ENCODE measurements around the gene LEMD3. TPM values are rescaled to one million over a fixed set of nuclear protein-coding genes. Genes with fewer than 3 reads are reported as not detected.

LEMD3 gene
- total RNA-seq, 2 donors from 2014 or later, result 52.2 to 62.1 TPM

GRCh38 chr12:65182012-65182739 lies 12.8 kb downstream of the LEMD3 start:
- Mint-ChIP-seq H3K27ac (no peak overlapping the region), H3K4me3 (no peak overlapping the region), H3K4me1 (peaks cover 43% of the 10 kb centered on the region), H3K36me3 (ENCODE audit: low read depth) (no peaks in the 10 kb centered on the region), H3K27me3 (no peaks in the 10 kb centered on the region)
- DNase-seq, result no peak
- H3K9me3 ChIP-seq (ENCODE audit: control insufficient read depth, low read length, poor library complexity, severe bottlenecking), result no peaks in the 10 kb centered on the region
- no peak for ATAC-seq

- no peaks in the 10 kb centered on the region for H3K27me3 Mint-ChIP-seq
- no peak for ATAC-seq
- H3K36me3 Mint-ChIP-seq (ENCODE audit: low read depth), result no peaks in the 10 kb centered on the region
- peaks cover 45% of the 10 kb centered on the region for H3K4me1 Mint-ChIP-seq
- no peak for DNase-seq
- no peak overlapping the region for H3K4me3 Mint-ChIP-seq
- peak overlapping the region; percentile 67 for H3K27ac Mint-ChIP-seq
- no peaks in the 10 kb centered on the region for H3K9me3 ChIP-seq (ENCODE audit: control insufficient read depth, low read length, poor library complexity, severe bottlenecking)
Measured at GRCh38 chr12:65184176-65184857, 14.9 kb downstream of the LEMD3 start.

- Mint-ChIP-seq H3K36me3 (ENCODE audit: low read depth) (no peaks in the 10 kb centered on the region), H3K4me1 (peaks cover 45% of the 10 kb centered on the region), H3K27ac (peak overlapping the region; percentile 67), H3K4me3 (no peak overlapping the region), H3K27me3 (no peaks in the 10 kb centered on the region)
- ATAC-seq (no peak), DNase-seq (no peak)
- H3K9me3 ChIP-seq (ENCODE audit: control insufficient read depth, low read length, poor library complexity, severe bottlenecking), result no peaks in the 10 kb centered on the region
Measured at GRCh38 chr12:65184858-65185229, 15.5 kb downstream of the LEMD3 start.

GRCh38 chr12:65187665-65188064 lies 18.3 kb downstream of the LEMD3 start:
- Mint-ChIP-seq H3K27ac (no peak overlapping the region), H3K4me1 (peaks cover 36% of the 10 kb centered on the region), H3K36me3 (ENCODE audit: low read depth) (no peaks in the 10 kb centered on the region), H3K27me3 (no peaks in the 10 kb centered on the region), H3K4me3 (no peak overlapping the region)
- no peaks in the 10 kb centered on the region for H3K9me3 ChIP-seq (ENCODE audit: control insufficient read depth, low read length, poor library complexity, severe bottlenecking)
- ATAC-seq, result no peak
- DNase-seq, result no peak

GRCh38 chr12:65188179-65188701 lies 18.9 kb downstream of the LEMD3 start:
- no peak overlapping the region for H3K4me3 Mint-ChIP-seq
- no peak overlapping the region for H3K27ac Mint-ChIP-seq
- peaks cover 35% of the 10 kb centered on the region for H3K4me1 Mint-ChIP-seq

GRCh38 chr12:65189028-65189718 lies 19.8 kb downstream of the LEMD3 start:
- DNase-seq, result no peak
- Mint-ChIP-seq H3K4me1 (peaks cover 29% of the 10 kb centered on the region), H3K36me3 (ENCODE audit: low read depth) (no peaks in the 10 kb centered on the region), H3K27ac (no peak overlapping the region), H3K4me3 (no peak overlapping the region), H3K27me3 (no peaks in the 10 kb centered on the region)
- no peak for ATAC-seq
- H3K9me3 ChIP-seq (ENCODE audit: control insufficient read depth, low read length, poor library complexity, severe bottlenecking), result no peaks in the 10 kb centered on the region

More at GRCh38 chr12:65188179-65188701, 18.9 kb downstream of the LEMD3 start:
- ATAC-seq, result no peak
- no peak for DNase-seq
- H3K9me3 ChIP-seq (ENCODE audit: control insufficient read depth, low read length, poor library complexity, severe bottlenecking), result no peaks in the 10 kb centered on the region
- H3K27me3 Mint-ChIP-seq, result no peaks in the 10 kb centered on the region
- no peaks in the 10 kb centered on the region for H3K36me3 Mint-ChIP-seq (ENCODE audit: low read depth)

GRCh38 chr12:65192963-65193516 lies 23.7 kb downstream of the LEMD3 start:
- H3K4me3 Mint-ChIP-seq, result no peak overlapping the region
- DNase-seq, result no peak
- no peaks in the 10 kb centered on the region for H3K27me3 Mint-ChIP-seq
- peak overlapping the region; percentile 24 for H3K27ac Mint-ChIP-seq
- no peaks in the 10 kb centered on the region for H3K36me3 Mint-ChIP-seq (ENCODE audit: low read depth)
- H3K4me1 Mint-ChIP-seq, result peaks cover 21% of the 10 kb centered on the region
- H3K9me3 ChIP-seq (ENCODE audit: control insufficient read depth, low read length, poor library complexity, severe bottlenecking), result no peaks in the 10 kb centered on the region
- no peak for ATAC-seq

- Mint-ChIP-seq H3K27ac (no peak overlapping the region), H3K4me3 (no peak overlapping the region), H3K27me3 (no peaks in the 10 kb centered on the region), H3K4me1 (peaks cover 15% of the 10 kb centered on the region), H3K36me3 (ENCODE audit: low read depth) (no peaks in the 10 kb centered on the region)
- ATAC-seq (no peak), DNase-seq (no peak)
- H3K9me3 ChIP-seq (ENCODE audit: control insufficient read depth, low read length, poor library complexity, severe bottlenecking), result no peaks in the 10 kb centered on the region
Measured at GRCh38 chr12:65194949-65195348, 25.6 kb downstream of the LEMD3 start.

- H3K27ac Mint-ChIP-seq, result peak overlapping the region; percentile 3
- H3K36me3 Mint-ChIP-seq (ENCODE audit: low read depth), result no peaks in the 10 kb centered on the region
- peaks cover 14% of the 10 kb centered on the region for H3K4me1 Mint-ChIP-seq
- ATAC-seq (no peak), DNase-seq (no peak)
- H3K27me3 Mint-ChIP-seq, result no peaks in the 10 kb centered on the region
- H3K9me3 ChIP-seq (ENCODE audit: control insufficient read depth, low read length, poor library complexity, severe bottlenecking), result no peaks in the 10 kb centered on the region
- no peak overlapping the region for H3K4me3 Mint-ChIP-seq
Measured at GRCh38 chr12:65195387-65196055, 26.1 kb downstream of the LEMD3 start.

- Mint-ChIP-seq H3K36me3 (ENCODE audit: low read depth) (peaks cover 5% of the 10 kb centered on the region), H3K27ac (peak overlapping the region; percentile 68), H3K27me3 (no peaks in the 10 kb centered on the region), H3K4me3 (peak overlapping the region; percentile 25), H3K4me1 (peaks cover 27% of the 10 kb centered on the region)
- ATAC-seq (peak; percentile 50), DNase-seq (no peak)
- H3K9me3 ChIP-seq (ENCODE audit: control insufficient read depth, low read length, poor library complexity, severe bottlenecking), result no peaks in the 10 kb centered on the region
Measured at GRCh38 chr12:65196762-65197567, 27.6 kb downstream of the LEMD3 start.

- peaks cover 35% of the 10 kb centered on the region for H3K4me1 Mint-ChIP-seq
- DNase-seq (no peak), ATAC-seq (no peak)
- H3K9me3 ChIP-seq (ENCODE audit: control insufficient read depth, low read length, poor library complexity, severe bottlenecking), result no peaks in the 10 kb centered on the region
- no peaks in the 10 kb centered on the region for H3K27me3 Mint-ChIP-seq
- H3K36me3 Mint-ChIP-seq (ENCODE audit: low read depth), result peaks cover 5% of the 10 kb centered on the region
- H3K27ac Mint-ChIP-seq, result no peak overlapping the region
- no peak overlapping the region for H3K4me3 Mint-ChIP-seq
Measured at GRCh38 chr12:65199604-65200003, 30.2 kb downstream of the LEMD3 start.

- DNase-seq, result no peak
- H3K27me3 Mint-ChIP-seq, result no peaks in the 10 kb centered on the region
- no peak for ATAC-seq
- H3K4me1 Mint-ChIP-seq, result peaks cover 38% of the 10 kb centered on the region
- no peak overlapping the region for H3K4me3 Mint-ChIP-seq
- peaks cover 5% of the 10 kb centered on the region for H3K36me3 Mint-ChIP-seq (ENCODE audit: low read depth)
- no peaks in the 10 kb centered on the region for H3K9me3 ChIP-seq (ENCODE audit: control insufficient read depth, low read length, poor library complexity, severe bottlenecking)
- H3K27ac Mint-ChIP-seq, result no peak overlapping the region
Measured at GRCh38 chr12:65200007-65200665, 30.8 kb downstream of the LEMD3 start.

Data from T-helper 17 cell (primary cell).